HG03439 (cell line): Measurements from ENCODE around the gene NUP210.
"Not testable (repeated sequence)": the region's sequence is repeated elsewhere in the genome, so short reads cannot be mapped to it uniquely, and the experiment has no call there.

Experiments used
- ATAC-seq: cut with Tn5 transposase; IDR thresholded peaks from one replicate; pipeline ENCODE4 v1.9.1; 2021; ENCODE audit warnings: mild to moderate bottlenecking, moderate library complexity; ENCODE audit not compliant: unreplicated experiment

The NUP210 gene

DNA sequence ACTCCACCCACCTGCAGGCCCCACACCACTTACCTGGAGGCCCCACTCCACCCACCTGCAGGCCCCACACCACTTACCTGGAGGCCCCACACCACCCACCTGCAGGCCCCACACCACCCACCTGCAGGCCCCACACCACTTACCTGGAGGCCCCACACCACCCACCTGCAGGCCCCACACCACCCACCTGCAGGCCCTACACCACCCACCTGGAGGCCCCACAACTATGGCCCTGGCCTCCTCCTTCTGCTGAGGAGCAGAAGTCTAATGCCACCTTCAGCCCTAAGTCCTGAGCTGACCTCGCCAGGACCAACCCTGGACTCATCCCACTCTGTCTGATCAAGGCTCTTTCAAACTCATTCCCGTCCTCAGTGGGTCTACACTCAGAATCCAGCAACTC is 42.4 kb downstream of the NUP210 start:
- not testable (repeated sequence) for ATAC-seq

DNA sequence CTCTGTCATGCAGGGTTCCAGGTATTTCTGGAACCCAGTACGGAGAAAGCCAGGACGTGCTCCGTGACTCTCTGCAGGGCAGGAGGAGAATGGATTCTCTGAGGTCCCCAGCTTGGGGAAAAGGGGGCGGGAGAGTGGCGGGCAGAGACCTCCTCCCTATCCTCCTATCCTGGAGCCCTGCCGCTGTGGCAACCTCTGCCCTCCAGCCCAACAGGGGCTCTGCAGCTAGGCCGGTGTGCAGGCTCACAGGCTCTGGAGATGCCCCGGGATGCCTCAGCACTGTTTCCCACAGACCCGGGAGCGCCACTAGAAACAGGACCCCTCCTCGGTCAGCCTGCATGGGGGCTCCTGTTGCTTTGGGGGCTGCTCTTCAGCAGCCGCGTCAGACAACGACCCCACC is 43.1 kb downstream of the NUP210 start:
- no peak for ATAC-seq

DNA sequence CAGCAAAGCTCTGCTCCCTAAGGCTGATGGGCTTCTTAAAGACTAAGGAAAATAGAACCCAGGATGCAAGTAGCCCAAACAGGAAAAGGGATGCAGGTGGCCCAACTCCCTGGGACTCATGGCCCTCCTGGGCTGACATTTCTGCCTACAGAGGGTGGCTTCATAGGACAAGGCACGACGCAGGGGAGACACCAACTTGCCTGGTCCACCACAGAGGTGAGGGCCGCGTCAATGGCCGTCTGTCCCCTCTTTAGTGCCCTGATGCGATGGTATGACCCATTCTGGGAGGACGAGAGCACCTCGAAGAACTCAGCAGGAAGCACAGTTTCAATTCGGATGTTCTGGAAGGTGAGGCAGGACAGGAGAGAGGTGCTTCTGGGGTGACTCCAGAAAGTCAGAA is 44.0 kb downstream of the NUP210 start:
- ATAC-seq, result no peak

DNA sequence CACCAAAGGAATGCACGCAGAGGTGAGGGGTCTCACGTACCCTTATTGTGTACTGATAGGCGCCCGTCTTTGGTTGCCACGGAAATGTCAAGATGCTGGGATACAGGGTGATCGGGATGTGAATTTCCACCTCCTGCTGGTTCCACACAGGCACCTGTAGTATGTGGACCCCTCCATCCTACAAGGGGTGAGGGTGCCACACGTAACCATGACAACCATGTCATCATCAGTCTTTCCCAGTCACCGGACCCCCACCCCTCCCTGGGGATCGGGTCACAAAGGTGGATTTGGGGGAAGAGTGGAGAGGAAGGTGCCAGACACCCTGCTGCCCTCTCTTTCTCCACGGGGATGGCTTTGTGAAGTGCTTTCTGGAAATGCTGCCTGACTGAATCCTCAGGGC is 44.7 kb downstream of the NUP210 start:
- no peak for ATAC-seq

DNA sequence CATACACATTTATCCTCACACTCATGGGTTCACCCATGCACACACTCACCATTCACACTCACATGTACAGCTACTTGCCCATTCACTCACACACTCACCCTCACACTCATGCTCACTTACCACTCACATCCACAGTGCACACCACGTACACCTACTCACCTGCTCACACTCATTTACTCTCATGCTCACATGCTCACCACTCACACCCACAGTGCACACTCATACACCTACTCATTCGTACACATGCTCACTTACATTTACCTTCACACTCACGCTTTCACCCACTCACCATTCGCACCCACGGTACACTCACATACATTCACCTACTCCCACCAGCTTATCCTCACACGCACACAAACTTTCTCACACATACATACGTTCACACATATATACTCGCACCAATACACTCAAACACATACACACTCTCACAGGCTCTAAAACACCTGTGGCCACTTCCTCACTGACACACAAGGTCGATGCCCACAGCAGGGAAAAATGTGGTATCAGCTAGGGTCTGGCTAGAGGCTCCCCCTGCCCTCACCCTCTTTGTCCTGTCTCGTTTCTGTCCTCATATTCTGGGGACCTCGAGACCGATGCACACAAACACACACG is 46.0 kb downstream of the NUP210 start:
- ATAC-seq, result no peak

DNA sequence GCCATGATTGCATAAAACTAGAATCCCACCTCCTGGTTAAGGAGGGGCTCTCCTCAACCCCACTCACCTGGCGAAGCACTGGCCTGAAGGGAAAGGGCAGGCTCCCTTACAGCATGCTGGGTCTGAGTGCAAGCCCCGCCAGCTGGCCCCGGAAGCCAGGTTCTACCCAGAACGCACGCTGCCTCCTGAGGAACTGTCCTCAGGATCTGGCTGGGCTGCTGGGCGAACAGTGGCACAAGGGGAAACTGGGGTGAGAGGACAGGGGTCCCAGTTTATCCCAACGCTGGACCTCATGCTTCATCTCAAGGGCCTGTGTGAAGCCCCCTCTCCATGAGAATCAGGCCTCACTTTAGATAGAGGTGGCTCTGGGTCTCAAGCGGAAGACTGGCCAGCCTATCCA is 47.5 kb downstream of the NUP210 start:
- no peak for ATAC-seq

DNA sequence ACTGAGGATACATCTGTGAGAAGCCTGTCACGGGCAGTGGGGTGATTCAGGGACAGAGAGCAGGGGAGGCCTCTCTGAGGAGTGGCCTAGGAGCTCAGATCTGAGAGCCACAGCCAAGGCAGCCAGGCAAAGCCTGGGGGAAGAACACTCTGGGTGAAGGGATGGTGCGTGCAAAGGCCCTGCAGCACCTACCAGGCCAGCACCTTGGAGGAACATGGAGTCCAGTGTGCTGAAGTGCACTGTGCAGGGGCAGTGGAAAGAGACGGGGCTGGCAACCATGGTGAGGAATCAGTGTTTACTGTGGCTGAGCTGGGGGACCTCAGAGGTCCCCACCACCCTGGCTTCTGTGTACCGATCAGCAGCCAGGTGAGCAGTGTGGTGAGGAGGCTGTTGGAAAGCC is 48.0 kb downstream of the NUP210 start:
- no peak for ATAC-seq

DNA sequence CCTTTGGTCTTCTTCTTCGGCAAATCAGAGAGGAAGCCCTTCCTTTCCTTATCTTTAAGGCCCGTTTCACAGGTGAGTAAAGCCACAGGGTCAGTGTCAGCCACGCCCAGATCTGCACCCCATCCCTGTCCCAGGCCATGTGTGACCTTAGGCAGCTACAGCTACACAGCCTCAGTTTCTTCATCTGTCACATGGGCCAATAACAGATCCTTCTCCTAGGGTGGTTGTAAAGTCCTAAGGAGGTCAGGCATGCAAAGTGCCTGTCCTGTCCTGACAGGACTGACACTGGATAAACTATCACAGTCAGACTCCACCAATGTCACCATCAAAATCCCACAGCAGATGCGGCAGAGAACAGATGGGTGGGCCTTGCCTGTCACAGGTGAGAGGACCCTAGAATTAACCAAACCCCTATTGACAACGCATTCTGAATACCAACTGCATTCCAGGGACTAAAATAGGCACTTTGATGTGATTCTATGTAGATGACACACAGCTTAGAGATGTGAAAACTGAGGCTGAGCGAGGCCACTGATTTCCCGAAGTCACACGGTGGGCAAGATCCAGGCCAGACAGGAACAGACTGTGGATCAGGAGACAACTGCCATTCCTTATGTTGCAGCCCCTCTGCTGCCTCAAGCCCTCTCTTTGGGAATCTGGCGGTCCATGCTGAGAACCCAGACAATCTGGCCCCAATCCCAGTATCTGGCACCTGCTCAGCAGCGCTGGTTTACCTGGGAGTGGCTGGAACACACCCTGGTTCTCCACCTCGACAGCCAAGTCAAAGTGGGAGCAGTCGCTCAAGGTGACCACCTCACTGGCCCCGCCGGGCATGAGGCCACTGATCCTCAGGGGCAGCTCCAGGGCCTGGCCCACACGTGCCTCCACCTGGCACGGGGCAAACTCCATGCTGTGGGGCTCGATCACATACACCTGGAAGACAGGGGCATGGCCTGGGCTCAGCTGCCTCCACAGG is 48.7 kb downstream of the NUP210 start:
- no peak for ATAC-seq

DNA sequence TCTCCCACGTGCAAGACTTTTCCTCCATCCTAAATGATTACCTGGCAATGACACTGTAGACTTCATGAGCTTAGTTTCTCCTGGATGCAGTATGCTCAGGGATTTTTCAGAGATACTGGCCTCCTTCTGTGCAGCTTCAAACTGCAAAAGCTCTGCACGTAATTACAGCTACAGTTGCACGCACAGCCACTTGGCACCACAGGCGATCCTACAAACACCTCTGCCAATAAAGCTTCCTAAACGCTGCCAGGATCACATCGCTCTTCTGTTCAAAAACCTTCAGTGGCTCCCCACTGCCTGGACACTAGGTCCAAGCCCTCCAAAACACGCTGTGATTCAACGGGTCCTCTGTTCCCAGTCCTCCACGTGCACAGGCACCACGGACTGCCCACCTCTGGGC is 49.5 kb downstream of the NUP210 start:
- ATAC-seq, result no peak

DNA sequence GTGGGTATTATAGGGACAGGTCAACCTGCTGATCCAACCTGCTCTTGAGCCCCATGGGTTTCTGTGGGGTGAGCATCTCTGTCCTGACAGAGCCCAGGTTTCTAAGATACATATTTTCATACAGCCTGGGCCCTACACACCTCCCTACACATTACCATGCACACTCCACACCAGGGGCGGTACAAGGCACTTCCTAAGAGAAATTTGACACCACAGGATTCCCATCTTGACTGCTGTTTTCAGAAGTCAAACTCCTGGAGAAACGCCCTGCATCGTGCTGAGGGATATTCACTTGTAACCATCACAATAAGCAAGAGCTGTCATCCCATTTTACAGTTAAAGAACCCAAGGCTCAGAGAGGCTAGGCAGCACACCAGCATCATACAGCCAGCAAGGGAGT is 50.1 kb downstream of the NUP210 start:
- no peak for ATAC-seq

DNA sequence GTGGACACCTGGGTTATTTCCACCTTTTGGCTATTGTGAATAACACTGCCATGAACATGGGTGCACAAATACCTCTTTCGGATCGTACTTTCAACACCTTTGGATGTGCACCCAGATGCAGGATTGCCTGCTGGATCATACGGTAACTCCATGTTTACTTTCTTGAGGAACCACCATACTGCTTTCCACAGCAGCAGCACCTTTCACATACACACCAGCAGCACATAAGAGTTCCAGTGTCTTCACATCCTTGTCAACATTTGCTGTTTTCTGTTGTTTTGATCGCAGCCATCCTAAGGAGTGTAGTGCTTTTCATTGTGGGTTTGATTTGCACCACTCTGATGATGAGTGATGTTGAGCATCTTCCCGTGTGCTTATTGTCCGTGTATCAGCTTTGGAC is 51.3 kb downstream of the NUP210 start:
- ATAC-seq, result no peak

DNA sequence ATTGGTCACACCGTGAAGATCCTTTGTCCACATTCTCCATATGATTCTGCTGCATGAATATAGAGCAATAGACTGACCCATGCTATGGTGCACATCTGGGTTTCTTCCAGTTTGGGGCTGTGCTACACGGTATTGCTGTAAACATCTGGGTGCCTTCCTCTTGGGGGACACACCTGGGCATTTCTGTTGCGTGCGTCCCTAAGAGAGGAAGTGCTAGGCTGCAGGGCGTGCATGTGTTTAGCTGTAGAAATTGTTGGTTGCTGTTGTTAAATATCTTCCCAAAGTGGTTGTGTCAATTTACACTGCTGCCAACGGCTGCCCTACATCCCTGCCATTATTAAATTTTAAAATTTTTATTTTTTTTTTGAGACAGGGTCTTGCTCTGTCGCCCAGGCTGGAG is 52.4 kb downstream of the NUP210 start:
- ATAC-seq, result no peak

DNA sequence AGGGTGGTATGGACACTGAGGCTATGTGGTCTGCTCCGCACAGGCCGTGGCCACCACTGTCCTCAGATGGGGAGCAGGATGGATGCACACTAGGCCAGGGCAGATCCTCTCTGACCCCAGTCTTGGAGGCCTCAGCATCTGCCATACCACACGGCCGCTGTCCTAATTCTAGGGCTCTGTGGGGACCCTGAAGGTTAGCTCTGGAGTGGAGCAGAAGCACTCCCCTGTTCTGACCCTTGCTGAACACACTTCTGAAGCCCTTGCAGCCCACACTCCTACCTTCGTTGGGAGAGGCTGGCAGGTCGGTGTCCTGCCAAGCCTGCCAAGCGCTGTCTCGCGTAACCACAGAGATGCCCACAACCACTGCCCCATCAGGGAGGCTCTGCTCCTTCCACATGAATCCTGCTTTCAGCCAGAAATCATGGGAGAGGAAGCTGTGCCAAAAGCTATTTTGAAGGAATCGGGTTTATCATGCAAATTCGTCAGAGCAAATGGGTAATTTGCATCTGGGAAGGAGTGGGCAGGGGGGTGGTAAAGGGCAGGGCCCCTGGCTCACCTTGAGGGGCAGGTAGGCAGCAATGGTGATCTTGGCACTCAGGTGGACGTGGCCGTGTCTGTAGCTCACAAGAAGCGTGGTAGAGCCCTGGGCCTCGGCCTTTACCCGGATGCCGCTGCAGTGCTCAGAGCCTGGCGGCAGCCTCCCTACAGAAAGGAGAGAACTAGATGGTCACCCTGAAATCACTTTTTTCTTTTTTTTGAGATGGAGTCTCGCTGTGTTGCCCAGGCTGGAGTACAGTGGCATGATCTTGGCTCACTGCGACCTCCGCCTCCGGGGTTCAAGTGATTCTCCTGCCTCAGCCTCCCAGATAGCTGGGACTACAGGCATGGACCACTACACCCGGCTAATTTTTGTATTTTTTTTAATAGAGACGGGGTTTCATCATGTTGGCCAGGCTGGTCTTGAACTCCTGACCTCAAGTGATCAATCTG is 54.4 kb downstream of the NUP210 start:
- no peak for ATAC-seq

DNA sequence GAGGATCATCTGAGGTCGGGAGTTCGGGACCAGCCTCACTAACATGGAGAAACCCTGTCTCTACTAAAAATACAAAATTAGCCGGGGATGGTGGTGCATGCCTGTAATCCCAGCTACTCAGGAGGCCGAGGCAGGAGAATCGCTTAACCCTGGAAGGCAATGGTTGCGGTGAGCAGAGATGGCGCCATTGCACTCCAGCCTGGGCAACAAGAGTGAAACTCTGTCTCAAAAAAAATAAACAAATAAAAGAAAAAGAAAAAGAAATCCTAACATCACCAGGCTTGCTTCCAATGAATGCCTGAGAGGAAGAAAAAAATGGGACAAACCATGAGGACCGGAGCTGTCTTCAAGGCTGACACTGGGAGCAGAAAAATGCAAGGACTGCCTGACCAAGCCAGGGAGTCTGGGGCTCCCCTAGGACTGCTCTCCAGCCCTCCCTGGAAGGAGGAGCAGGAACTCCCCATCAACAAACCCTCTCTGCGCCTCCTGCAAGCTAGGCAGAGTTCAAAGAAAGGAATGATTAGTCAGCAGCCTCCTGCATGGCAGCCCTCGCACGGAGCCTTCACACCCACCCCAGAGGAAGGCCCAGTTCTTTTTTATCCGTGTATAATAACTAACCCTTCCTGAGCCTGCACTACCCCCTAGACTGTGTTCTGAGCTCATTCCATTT is 55.4 kb downstream of the NUP210 start:
- ATAC-seq, result no peak

DNA sequence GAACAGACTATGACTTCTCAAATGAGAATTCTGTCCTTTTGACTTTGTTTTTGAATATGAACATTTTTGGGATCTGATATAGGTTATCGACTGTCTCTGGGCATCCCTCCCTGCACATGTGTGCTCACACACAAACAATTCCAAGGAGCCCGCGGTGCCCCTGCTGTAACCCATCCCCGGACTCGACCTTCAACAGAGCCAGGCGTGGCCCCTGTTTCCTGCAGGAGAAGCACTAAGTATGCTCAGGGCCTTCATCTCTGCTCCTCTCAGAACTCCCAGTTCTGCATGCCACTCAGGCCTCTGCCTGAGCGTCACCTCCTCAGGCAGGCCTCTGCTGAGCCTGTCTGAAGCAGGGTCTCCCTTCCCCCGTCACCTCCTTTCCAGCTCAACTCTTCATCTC is 57.6 kb downstream of the NUP210 start:
- ATAC-seq, result no peak

DNA sequence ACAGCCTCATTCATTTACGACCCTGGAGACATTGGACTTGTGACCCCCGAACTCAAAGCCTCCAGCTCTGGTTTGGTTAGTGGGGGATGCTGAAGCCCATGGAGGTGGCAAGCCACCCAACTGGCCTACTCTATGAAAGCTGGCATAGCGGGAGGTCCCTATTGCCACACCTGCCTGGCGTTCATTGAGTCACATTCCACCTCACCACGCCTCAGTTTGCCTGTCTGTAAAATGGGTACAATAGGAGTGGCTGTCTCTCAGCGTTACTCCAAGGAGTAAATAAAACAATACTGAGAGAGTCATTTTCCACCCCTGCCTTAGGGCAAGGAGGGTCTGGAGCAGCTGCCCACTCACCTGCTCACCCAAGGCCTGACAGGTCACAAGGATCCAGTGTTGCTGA is 60.2 kb downstream of the NUP210 start:
- no peak for ATAC-seq

DNA sequence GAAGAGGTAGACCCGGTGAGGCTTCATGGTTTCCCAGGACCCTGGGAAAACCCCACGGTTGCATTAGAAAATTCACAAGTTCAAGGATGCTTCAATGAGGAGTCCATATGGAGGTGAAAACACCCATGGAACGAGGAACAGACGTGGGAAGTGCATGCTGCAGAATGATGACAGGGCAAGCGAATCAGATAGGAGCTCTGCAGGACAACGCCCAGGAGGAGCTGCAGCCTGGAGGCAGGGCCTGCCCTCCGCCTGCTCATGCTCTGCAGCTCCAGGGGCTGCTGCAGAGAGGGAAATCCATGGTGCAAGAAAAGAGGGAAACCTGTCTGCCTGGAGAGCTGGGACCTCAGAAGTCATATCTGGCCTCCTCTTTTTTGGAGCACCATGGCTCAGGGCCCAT is 61.5 kb downstream of the NUP210 start:
- no peak for ATAC-seq

DNA sequence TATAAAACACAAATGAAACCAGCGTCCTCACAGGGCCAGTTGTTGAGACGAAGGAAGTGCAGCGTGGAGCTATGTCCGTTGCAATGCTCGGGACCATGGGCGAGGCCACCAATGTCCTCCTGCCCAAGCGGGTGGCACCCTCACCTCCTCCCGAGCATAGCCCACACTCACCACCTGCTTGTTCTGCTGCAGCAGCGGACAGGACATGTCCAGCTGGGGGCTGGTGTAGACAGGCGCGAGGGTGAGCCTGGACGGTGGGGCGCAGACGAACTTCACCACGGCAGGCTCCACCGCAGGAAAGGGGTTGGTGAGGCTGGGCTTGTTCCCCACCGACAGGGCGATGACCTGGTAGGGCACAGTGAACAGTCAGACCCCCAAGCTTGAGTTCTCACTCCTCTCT is 62.1 kb downstream of the NUP210 start:
- no peak for ATAC-seq

DNA sequence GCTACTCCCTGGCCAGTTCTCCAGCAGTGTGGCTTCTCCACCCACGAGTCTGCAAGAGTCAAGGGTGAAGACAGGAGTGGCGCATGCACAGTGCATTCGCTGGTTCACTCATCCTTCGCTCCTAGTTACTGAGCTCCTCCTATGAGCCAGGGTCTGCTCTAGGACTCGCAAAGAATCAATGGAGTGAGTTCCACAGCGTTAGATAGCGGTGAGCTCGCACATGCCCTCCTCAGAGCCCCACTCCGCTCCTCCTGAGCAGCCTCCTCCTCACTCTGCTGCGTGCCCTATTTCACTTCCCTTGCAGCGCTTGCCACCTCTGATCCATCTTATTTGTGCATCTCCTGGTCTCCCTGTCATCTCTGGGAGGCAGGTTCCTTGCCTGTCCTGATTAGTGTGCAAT is 63.0 kb downstream of the NUP210 start:
- ATAC-seq, result no peak

DNA sequence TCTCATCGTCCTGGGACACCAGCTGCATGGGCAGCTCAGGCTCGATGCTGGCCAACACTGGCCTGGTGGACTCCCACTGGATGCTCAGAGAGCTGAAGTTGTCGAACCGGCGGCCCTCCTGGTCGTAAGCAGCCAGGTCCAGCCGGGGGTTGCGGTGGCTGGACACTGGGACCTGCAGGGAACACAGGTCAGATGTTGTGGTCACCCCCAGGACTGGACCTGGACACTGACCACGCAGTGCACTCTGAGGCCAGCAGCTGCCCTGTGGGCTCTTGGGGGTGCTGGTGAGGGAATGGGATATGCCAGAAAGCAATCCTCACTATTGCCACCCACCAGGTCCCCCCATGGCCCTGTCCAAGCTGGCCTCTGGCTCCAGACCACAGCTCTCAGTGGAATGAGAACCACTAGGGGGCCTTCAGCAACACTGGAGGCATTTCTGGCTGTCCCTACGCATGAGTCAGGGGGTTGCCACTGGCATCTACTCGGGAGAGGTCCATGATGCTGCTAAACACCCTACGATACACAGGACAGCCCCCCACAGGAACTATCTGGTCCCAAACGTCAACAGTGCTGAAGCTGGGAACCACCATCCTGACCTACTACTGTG is 66.1 kb downstream of the NUP210 start:
- ATAC-seq, result no peak
